ENCODE measurements around the gene PDE4D.

The PDE4D gene

GRCh38 chr5:59185757-59186385, 707.7 kb downstream of the PDE4D start:
- no peak for DNase-seq (ENCODE audit: low read depth)
- no peak overlapping the region for H3K4me3 ChIP-seq (ENCODE audit: low read length)
- TF ChIP-seq CTCF (IDR thresholded peaks at IDR 0.05; ENCODE audit: insufficient read depth, low read depth, low read length, missing control alignments), result no peak

DNA sequence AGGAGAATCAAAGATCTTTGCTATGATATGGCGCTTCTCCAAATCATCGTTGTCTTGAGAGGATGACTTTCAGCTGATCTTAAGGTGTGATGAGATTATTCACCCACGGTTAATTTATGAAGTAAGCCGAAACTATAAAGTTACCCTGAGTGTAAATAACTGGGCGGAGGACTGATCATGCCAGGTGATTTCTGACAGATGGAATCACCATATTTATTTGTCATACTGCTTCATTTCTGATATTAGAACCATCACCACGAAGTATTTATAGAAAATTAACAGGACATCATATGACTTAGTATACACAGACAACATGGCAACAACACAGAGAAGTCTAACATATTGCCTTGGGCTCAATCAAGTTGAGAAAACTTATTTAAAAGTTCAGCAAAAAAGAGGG, 708.8 kb downstream of the PDE4D start:
- no peak for TF ChIP-seq CTCF (IDR thresholded peaks at IDR 0.05; ENCODE audit: insufficient read depth, low read depth, low read length, missing control alignments)

DNA sequence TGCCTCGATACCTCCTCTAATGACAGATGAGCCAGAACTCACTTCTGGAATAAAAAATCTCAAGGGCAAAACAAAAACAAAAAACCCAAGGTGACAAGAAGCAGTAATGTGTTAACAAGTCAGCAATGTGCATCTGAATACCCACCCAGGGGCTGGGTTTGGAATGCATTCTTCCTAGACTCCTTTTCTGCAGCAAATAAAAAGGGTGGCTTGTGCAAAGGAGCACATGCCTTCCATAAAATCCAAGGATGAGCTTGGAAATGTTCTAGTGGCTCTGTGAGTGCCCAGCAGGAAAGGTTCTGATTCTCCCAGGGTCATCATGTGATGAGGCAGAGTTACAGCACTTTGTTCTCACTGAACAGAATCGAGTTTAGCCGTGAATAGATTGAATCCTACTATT, 710.8 kb downstream of the PDE4D start:
- no peak for TF ChIP-seq CTCF (IDR thresholded peaks at IDR 0.05; ENCODE audit: insufficient read depth, low read depth, low read length, missing control alignments)
- H3K4me3 ChIP-seq (ENCODE audit: low read length), result no peak overlapping the region
- no peak for DNase-seq (ENCODE audit: low read depth)

More for the DNA sequence above, 708.8 kb downstream of the PDE4D start:
- no peak for DNase-seq (ENCODE audit: low read depth)
- no peak overlapping the region for H3K4me3 ChIP-seq (ENCODE audit: low read length)

GRCh38 chr5:59180515-59180914, 713.0 kb downstream of the PDE4D start:
- no peak for TF ChIP-seq CTCF (IDR thresholded peaks at IDR 0.05; ENCODE audit: insufficient read depth, low read depth, low read length, missing control alignments)
- DNase-seq (ENCODE audit: low read depth), result no peak

DNA sequence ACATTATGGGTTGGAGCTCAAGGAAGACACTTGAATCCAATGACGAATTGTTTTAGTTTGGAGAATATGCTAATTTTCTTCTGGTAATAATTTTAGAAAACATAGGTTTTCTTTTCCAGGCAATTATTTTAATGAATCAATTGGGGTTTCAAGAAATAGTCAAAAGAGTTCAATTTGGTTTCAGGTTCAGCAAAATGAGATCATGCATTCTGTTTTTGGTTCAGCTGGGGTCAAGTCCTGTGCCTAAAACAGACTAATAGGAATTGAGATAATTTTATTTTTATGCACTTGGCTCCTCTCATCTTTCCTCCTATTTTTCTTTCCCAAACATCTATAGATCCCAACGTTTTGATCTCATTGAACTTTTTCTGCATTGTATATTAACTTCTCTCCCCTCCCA, 713.8 kb downstream of the PDE4D start:
- TF ChIP-seq CTCF (IDR thresholded peaks at IDR 0.05; ENCODE audit: insufficient read depth, low read depth, low read length, missing control alignments), result no peak
- H3K4me3 ChIP-seq (ENCODE audit: low read length), result no peak overlapping the region
- DNase-seq (ENCODE audit: low read depth), result no peak

More at GRCh38 chr5:59180515-59180914, 713.0 kb downstream of the PDE4D start:
- no peak overlapping the region for H3K4me3 ChIP-seq (ENCODE audit: low read length)

GRCh38 chr5:59178482-59178881, 715.0 kb downstream of the PDE4D start:
- no peak for DNase-seq (ENCODE audit: low read depth)
- no peak overlapping the region for H3K4me3 ChIP-seq (ENCODE audit: low read length)
- no peak for TF ChIP-seq CTCF (IDR thresholded peaks at IDR 0.05; ENCODE audit: insufficient read depth, low read depth, low read length, missing control alignments)

GRCh38 chr5:59178071-59178470, 715.5 kb downstream of the PDE4D start:
- no peak overlapping the region for H3K4me3 ChIP-seq (ENCODE audit: low read length)
- no peak for TF ChIP-seq CTCF (IDR thresholded peaks at IDR 0.05; ENCODE audit: insufficient read depth, low read depth, low read length, missing control alignments)
- no peak for DNase-seq (ENCODE audit: low read depth)

All from epithelial cell of esophagus (primary cell).